Hematopoietic multipotent progenitor cell treated with erythropoietin and hydrocortisone succinate and interleukin-3 and kit ligand, for 8 days (in vitro differentiated cells): ENCODE measurements around the gene PRKCD.

Source experiments
- DNase-seq: peaks from one replicate; pipeline ENCODE4 v3.0.0-alpha.2; 2015

The PRKCD gene

GRCh38 chr3:53140847-53141845 lies 19.9 kb upstream of the PRKCD start:
- DNase-seq: no peak

DNA sequence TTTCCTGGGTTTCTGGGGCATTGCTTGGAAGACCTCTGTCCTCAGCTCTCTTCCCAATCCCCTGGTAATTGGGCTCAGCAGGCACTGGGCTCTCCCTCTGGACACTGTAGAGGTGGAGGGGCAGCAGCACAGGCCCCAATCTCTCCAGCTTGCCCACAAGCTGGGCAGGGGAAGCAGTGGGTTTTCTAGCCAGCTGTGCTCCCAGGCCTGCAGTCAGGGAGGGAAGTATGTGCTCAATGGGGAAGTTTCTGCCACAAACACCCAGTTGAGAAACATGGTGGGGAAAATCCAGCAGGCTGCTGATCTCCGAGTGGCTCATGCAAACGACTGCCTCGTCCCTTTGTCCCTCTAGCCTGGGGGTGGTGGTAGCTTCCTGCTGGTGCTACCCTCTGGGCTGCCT lies 18.0 kb upstream of the PRKCD start:
- DNase-seq: no peak

GRCh38 chr3:53144446-53144845 lies 16.6 kb upstream of the PRKCD start:
- no peak for DNase-seq

DNA sequence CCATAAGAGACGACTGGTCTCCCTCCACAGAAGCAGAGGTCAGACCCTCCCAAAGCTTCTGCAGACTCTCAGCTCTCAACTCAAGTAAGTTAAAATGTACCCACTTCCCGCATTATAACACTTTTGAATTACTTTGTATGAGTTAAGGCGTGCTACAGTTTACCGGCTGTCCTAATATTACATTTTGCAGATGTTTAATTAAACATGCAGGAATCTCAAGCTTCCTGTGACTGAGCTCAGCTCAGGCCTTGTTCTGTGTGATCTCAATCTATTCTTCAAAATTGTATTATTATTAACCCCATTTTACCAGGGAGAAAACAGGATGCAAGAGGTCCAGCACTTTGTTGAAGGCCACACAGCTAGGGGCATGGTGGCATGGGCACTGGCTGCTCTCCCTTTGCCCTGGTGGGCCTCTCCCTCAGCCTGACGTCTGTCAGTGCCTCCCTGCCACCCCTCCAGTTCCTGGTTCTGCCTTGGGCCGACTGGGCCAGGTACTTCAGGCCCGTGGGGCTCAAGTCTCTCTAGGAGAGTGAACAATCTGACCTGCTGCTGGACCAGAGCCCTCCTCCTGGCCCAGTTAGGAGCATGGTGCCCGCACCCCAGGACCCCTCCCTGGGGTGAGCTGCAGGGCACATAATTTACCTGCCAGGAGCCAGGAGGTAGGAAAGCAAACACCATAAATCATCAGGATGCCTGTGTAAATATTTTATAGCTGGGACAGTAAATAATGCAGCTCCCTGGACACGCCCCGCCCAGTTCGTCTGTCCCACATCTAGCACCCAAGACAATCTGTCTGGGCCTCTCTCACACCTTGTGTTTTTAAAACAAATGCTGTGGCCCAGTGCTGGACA lies 15.9 kb upstream of the PRKCD start:
- no peak for DNase-seq

- DNase-seq: no peak
Observed at GRCh38 chr3:53145713-53146080, 15.3 kb upstream of the PRKCD start.

DNA sequence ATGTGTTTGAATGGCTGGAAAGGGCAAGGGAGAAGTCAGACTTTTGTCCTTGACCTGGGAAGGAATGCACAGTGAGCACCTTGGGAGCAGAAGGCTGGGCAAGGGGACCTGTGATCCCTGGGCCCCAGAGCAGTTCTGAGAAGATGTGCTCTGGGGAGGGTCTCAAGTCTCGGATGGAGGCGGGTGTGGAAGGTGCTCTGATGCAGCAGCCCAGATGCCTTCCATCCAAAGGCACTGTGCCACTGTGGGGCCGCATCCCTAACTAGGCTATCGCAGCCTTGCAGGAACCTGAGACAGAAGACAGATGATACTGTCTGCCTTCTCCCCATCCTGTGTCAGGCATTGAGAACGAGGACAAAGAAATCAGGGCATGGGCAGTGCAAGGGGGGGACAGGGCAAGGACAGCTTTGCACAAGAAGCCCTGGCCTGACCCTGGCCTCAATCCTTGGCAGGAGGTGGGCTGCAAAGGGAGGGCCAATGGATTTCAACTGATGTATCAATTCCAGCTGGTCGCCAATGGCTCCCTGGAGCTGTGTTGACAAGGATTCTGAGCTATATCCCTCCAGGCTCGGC lies 14.6 kb upstream of the PRKCD start:
- no peak for DNase-seq

GRCh38 chr3:53147151-53147902 lies 13.7 kb upstream of the PRKCD start:
- no peak for DNase-seq

GRCh38 chr3:53147903-53148400 lies 13.1 kb upstream of the PRKCD start:
- no peak for DNase-seq

DNA sequence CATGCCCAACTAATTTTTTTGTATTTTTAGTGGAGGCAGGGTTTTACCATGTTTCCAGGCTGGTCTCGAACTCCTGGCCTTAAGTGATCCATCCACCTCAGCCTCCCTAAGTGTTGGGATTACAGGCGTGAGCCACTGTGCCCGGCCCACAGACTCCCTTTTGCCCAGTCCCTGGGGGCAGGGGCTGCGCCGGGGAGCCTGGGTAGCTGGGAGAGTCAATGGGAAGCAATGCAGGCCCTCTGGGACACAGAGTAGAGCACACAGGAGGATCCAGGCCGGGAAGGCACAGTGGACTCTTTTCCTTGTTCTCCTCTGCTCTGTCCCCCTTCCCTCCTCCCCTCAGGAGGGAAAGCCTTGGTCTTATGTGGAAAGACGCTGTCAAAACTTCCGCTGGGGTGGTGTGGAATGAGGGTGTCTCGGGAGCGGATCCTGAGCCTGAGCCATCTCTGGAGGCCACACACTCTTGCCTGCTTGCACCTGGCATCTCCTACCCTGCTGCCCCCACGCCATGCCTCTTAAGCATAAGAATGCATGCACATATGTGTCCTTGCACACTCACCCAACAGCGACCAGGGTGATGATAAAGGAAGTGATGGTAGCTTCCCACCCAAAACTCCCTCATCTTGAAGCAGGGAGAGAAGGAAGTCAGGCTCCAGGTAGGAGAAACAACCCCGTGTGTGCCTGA lies 11.9 kb upstream of the PRKCD start:
- no peak for DNase-seq

DNA sequence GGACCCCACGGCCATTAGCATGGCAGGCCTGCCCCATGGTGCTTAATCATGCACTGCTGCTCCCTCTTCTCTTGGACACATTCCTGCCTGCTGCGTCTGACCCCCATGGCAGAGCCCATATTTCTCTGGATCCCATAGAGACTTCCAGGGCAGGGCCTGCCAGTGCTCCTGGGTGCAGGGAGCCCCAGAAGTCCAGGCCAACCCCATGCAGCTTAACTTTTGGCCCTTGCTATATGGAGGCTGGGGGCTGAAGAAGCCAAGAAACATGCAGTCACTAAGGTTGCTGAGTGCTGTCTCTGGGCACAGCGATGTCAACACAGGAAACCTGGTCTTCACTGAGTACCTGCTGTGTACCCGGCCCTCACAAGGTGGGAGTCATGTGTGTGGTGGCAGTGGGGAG lies 11.3 kb upstream of the PRKCD start:
- DNase-seq: no peak

DNA sequence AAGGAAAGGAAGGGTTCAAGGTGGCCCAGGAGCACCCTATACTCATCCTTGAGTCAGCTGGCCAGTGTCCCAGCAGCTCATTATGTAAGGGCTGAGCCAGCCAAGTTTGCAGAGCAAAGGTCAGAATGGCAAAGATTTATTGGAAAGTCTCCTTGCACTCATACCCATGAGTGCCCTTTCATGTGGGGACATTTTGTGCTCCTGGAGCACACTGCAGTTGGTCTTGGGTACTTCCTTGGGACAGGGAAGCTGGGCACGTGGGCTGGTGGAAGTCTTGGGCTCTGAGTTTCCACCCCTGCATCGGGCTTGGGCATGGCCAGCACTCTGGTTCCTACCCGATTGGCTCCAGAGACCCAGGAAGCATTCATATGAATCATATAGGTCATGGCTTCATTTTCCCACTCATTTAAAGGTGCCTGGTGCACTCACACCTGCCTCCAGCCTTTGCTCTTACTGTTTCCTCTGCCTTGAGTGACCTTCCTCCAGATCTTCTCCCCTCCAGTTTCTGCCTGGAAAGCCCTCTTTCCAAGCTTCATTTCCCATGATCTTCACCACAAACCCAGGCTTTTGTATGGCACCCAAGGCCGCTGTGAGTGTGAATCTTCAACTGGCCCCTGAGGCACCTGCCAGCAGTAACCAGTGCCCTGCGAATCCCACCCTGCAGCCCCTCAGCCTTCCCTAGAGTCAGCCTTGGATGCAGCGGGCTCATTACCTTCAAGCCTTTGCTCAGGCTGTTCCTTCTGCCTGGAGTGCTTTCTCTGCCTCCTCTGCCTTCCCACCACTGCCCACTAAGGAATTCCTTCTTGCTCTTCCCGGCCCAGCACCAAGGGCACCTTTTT lies 10.5 kb upstream of the PRKCD start:
- DNase-seq: no peak

GRCh38 chr3:53151086-53151438 lies 9.9 kb upstream of the PRKCD start:
- DNase-seq: peak; percentile 37

- DNase-seq: no peak
Observed at GRCh38 chr3:53151465-53151864, 9.5 kb upstream of the PRKCD start.

GRCh38 chr3:53151870-53152660 lies 8.9 kb upstream of the PRKCD start:
- DNase-seq: no peak

DNA sequence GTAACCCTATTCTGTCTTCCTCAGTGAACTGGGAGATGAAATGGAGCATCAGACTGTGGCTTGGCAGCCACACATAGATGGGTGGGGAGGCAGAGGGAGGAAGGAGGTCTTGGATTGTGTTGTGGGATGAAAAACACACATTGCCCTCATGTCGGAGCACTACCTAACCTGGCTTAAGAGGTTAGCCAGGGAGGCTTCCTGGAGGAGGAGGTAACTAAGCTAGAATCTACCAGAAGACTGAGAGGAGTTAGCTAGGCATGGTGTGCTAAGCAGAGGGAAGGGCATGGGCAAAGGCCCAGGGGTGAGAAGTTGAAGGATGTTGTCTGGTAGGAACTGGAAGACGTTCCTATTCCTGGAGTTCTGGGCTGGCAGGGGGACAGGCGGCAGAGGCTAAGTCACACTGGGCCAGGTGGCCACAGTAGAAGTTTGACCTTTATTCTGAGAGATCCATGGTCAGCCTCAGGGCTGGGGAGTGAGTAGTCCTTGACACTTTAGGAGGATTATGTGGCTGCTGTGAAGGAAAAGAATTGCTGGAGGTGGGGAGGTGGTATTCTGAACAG lies 7.7 kb upstream of the PRKCD start:
- DNase-seq: no peak

- DNase-seq: no peak
Observed at GRCh38 chr3:53153980-53154379, 7.0 kb upstream of the PRKCD start.

DNA sequence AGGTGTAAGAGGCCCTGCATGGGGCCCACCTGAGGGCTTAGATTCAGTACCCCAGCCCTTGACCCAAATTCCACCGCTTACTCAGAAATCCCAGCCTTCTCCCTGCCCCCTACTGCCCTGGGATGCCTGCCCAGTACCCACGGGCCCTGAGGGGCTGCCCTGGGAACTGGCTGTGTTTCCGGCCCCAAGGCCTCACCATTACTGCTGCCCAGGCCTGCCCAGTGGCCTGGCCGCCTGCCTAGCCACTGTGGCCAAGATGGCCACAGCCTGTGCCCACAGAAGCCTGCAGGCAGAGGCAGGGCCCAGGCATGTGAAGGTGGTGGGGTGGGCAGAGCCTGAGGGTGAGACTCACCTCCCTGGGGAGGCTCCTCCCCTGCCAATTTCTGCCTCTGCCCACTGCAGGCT lies 6.1 kb upstream of the PRKCD start:
- no peak for DNase-seq

GRCh38 chr3:53155760-53156159 lies 5.2 kb upstream of the PRKCD start:
- DNase-seq: no peak

- no peak for DNase-seq
Observed at GRCh38 chr3:53156368-53156834, 4.6 kb upstream of the PRKCD start.
